CD14-positive monocyte (primary cell): ENCODE data around the gene ISLR. TPM values are rescaled to one million over a fixed set of nuclear protein-coding genes. Genes with fewer than 3 reads are reported as not detected.

Experiments
- DNase-seq, 3 donors: peaks; one replicate each; pipeline ENCODE4 v3.0.0-alpha.2; 2011 to 2022
- H2AFZ ChIP-seq: 2 replicates; pipeline ENCODE4 v1.6.0; 2012; ENCODE audit warnings: mild to moderate bottlenecking, low read depth, low read length, inconsistent platforms; ENCODE audit not compliant: insufficient read depth, poor library complexity, severe bottlenecking
- H3K27ac ChIP-seq, 2 donors: 1 replicate in 1 of 2; 2 replicates in 1 of 2; pipeline ENCODE4 v1.5.1; 2012 to 2013; ENCODE audit warnings: low read length in 2 of 2, control low read depth in 1 of 2, inconsistent platforms in 1 of 2, low read depth in 1 of 2, mild to moderate bottlenecking in 1 of 2
- H3K27me3 ChIP-seq, 2 donors: one replicate each; pipeline versions ENCODE4 v1.6.0 to v1.6.1; 2011 to 2013; ENCODE audit warnings: low read length in 2 of 2; ENCODE audit not compliant: control insufficient read depth in 2 of 2, insufficient read depth in 2 of 2
- H3K36me3 ChIP-seq, 2 donors: replicated peaks in 1 of 2; 1 replicate in 1 of 2; 2 replicates in 1 of 2; pipeline versions ENCODE4 v1.5.1 to v1.6.1; 2012 to 2013; ENCODE audit warnings: low read length in 2 of 2, control low read depth in 1 of 2, inconsistent platforms in 1 of 2, mild to moderate bottlenecking in 1 of 2; ENCODE audit not compliant: insufficient read depth in 2 of 2, control insufficient read depth in 1 of 2
- H3K4me1 ChIP-seq, 2 donors: 1 replicate in 1 of 2; 2 replicates in 1 of 2; pipeline versions ENCODE4 v1.5.1 to v1.6.1; 2012 to 2013; ENCODE audit warnings: low read length in 2 of 2, control low read depth in 1 of 2, inconsistent platforms in 1 of 2, mild to moderate bottlenecking in 1 of 2, moderate library complexity in 1 of 2; ENCODE audit not compliant: insufficient read depth in 2 of 2, control insufficient read depth in 1 of 2
- H3K4me2 ChIP-seq: replicated peaks from 2 replicates; pipeline ENCODE3; 2012; ENCODE audit warnings: low read length, moderate library complexity, mild to moderate bottlenecking; ENCODE audit not compliant: poor library complexity, severe bottlenecking; ENCODE audit errors: extremely low read depth
- H3K4me3 ChIP-seq, 3 experiments: fragments of 200-600 bp in 1 of 3; sonication (generic) in 1 of 3; replicated peaks in 1 of 3; 1 replicate in 2 of 3; 2 replicates in 1 of 3; pipeline ENCODE4 v1.5.1; 2011 to 2013; ENCODE audit warnings: low read length in 3 of 3, mild to moderate bottlenecking in 3 of 3, control low read depth in 2 of 3, low read depth in 2 of 3, inconsistent platforms in 1 of 3, moderate library complexity in 1 of 3
- H3K79me2 ChIP-seq: 2 replicates; pipeline ENCODE4 v1.6.0; 2012; ENCODE audit warnings: mild to moderate bottlenecking, control low read depth, inconsistent platforms, low read length, moderate library complexity; ENCODE audit not compliant: insufficient read depth
- H3K9ac ChIP-seq: 2 replicates; pipeline ENCODE4 v1.6.0; 2017; ENCODE audit warnings: low read length, mild to moderate bottlenecking; ENCODE audit not compliant: insufficient read depth, poor library complexity, severe bottlenecking
- H3K9me3 ChIP-seq, 2 donors: replicated peaks in 1 of 2; 1 replicate in 1 of 2; 2 replicates in 1 of 2; pipeline versions ENCODE4 v1.5.1 to v1.6.1; 2012 to 2013; ENCODE audit warnings: low read length in 2 of 2, control low read depth in 1 of 2; ENCODE audit not compliant: control insufficient read depth in 1 of 2, insufficient read depth in 1 of 2
- H4K20me1 ChIP-seq: 2 replicates; pipeline ENCODE4 v1.6.0; 2012; ENCODE audit warnings: mild to moderate bottlenecking, low read length, control low read depth, moderate library complexity; ENCODE audit not compliant: insufficient read depth
- H3K27ac Mint-ChIP-seq, 7 donors: one replicate each; pipeline ENCODE4 v1.8.0; 2020; ENCODE audit warnings: mild to moderate bottlenecking in 7 of 7, mixed read lengths in 7 of 7, moderate library complexity in 6 of 7, inconsistent platforms in 2 of 7
- H3K27me3 Mint-ChIP-seq, 3 donors: one replicate each; pipeline ENCODE4 v1.8.0; 2021 to 2022; ENCODE audit warnings: low read depth in 3 of 3, mild to moderate bottlenecking in 3 of 3, mixed read lengths in 3 of 3, moderate library complexity in 3 of 3, inconsistent platforms in 1 of 3
- H3K36me3 Mint-ChIP-seq, 2 donors: one replicate each; pipeline ENCODE4 v1.8.0; 2020; ENCODE audit warnings: mixed read lengths in 2 of 2, inconsistent platforms in 1 of 2, mild to moderate bottlenecking in 1 of 2
- H3K4me1 Mint-ChIP-seq: one replicate; pipeline ENCODE4 v1.8.0; 2020; ENCODE audit warnings: mild to moderate bottlenecking, mixed read lengths
- H3K4me3 Mint-ChIP-seq, 2 donors: one replicate each; pipeline ENCODE4 v1.8.0; 2020; ENCODE audit warnings: mild to moderate bottlenecking in 2 of 2, mixed read lengths in 2 of 2, moderate library complexity in 1 of 2
- H3K9me3 Mint-ChIP-seq, 7 donors: one replicate each; pipeline ENCODE4 v1.8.0; 2020 to 2022; ENCODE audit warnings: mixed read lengths in 7 of 7, mild to moderate bottlenecking in 6 of 7, moderate library complexity in 6 of 7, inconsistent platforms in 2 of 7
- WGBS: methylation state at CpG from one replicate; pipeline ENCODE4 v1.1.5; 2013; ENCODE audit warnings: missing lambda C conversion rate; ENCODE audit not compliant: insufficient coverage; 5-methylcytosine and 5-hydroxymethylcytosine counted together
- intact Hi-C, 2 donors: fragments of 100-400 bp; cut with micrococcal nuclease; formaldehyde crosslinking; loops; one replicate each; pipeline versions ENCODE4 v1.15.0 to v1.15.1; 2023
- polyA plus RNA-seq, 3 donors: library from polyadenylated mRNA; depleted of rRNA in 1 of 3; unstranded in 2 of 3; stranded (reverse) in 1 of 3; fragments of 300-500 nt in 2 of 3; fragments of >200 nt in 1 of 3; fragmentation: Illumina TruSeq in 2 of 3; gene quantifications; 1 replicate in 2 of 3; 2 replicates in 1 of 3; pipeline ENCODE4 v1.2.3, GENCODE V29; 2012 to 2021
- TF ChIP-seq, protein P1 (sequence below): fragments of 200-600 bp; IDR thresholded peaks from one replicate; pipeline ENCODE4 v1.8.0; 2022; ENCODE audit warnings: antibody characterized with exemption, mild to moderate bottlenecking

The ISLR gene
- polyA plus RNA-seq, 3 donors = not detected

DNA sequence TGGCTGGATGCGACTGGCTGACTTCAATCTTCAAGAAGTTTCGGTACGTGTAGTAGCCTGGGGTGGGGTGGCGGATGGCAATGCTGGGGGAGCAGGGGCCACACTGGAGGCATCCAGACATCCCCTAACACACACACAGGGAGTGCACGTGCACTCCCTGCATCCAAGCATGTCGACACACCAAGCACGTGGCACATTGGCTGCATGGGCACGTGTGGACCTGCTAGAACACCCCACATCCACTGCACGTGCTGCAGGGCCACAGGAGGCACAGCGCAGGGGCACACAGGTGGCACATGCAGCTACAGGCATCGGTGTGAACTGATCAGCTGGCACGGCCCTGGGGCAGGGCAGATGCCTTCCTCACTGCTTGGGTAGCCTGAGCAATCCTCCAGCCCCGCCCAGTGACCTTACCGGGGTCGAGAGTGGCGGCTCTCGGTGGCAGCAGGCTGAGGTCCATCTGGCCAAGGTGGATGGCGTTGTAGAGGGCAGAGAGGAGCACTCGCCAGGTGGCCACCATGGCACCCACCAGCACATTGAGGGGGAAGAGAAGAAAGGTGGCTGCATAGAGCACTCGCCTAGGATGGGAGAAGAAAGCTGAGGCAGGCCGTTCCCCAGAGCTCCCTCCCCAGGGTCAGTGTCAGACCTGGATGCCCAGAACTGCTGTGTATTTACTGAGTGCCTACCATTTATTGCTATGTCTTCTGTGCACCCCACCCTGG lies 7.5 kb downstream of the ISLR start:
- Histone ChIP-seq H2AFZ (no peak overlapping the region), H3K36me3 (no peaks in the 10 kb centered on the region), H4K20me1 (no peaks in the 10 kb centered on the region), H3K9ac (no peak overlapping the region), H3K4me1 (no peaks in the 10 kb centered on the region), H3K27ac (no peak overlapping the region), H3K79me2 (no peaks in the 10 kb centered on the region), H3K9me3 (no peaks in the 10 kb centered on the region), H3K27me3 (no peaks in the 10 kb centered on the region), H3K4me3 (no peak overlapping the region), H3K4me2 (no peak overlapping the region)
- no peak overlapping the region for H3K4me3 Mint-ChIP-seq
- peaks cover 7 to 9% (median 8%) of the 10 kb centered on the region in 3 donors for H3K27me3 Mint-ChIP-seq
- H3K27ac Mint-ChIP-seq = no peak overlapping the region
- no peaks in the 10 kb centered on the region for H3K9me3 Mint-ChIP-seq
- H3K36me3 Mint-ChIP-seq = no peaks in the 10 kb centered on the region
- H3K4me1 Mint-ChIP-seq = no peaks in the 10 kb centered on the region
- WGBS = 92% methylated on average over 14 of the region's 21 CpGs
- intact Hi-C loops = no loop called here
- DNase-seq = no peak
- TF ChIP-seq, protein P1, sequence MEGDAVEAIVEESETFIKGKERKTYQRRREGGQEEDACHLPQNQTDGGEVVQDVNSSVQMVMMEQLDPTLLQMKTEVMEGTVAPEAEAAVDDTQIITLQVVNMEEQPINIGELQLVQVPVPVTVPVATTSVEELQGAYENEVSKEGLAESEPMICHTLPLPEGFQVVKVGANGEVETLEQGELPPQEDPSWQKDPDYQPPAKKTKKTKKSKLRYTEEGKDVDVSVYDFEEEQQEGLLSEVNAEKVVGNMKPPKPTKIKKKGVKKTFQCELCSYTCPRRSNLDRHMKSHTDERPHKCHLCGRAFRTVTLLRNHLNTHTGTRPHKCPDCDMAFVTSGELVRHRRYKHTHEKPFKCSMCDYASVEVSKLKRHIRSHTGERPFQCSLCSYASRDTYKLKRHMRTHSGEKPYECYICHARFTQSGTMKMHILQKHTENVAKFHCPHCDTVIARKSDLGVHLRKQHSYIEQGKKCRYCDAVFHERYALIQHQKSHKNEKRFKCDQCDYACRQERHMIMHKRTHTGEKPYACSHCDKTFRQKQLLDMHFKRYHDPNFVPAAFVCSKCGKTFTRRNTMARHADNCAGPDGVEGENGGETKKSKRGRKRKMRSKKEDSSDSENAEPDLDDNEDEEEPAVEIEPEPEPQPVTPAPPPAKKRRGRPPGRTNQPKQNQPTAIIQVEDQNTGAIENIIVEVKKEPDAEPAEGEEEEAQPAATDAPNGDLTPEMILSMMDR = no peak

DNA sequence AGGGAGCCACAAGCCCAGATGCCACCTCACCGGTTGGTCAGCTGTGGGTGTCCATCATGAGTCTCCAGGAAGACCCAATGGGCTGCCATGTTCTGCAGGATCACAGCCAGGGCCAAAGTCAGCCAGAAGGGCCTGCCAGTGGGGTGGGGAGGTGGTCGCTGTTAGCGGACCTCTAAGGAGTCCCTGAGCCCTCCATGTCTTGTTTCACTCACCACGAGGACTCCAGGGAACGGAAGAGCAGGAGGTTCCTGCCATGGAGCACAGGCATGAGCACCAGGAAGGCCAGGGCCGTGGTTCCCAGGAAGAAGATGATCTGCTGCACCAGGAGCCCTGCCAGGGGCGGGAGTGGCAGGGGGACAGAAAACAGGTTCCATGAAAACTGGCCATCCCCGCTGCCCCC lies 8.6 kb downstream of the ISLR start:
- Mint-ChIP-seq H3K36me3 (no peaks in the 10 kb centered on the region), H3K4me1 (no peaks in the 10 kb centered on the region), H3K27me3 (peaks cover 4 to 6% (median 5%) of the 10 kb centered on the region in 3 donors), H3K9me3 (no peaks in the 10 kb centered on the region), H3K4me3 (no peak overlapping the region), H3K27ac (no peak overlapping the region)
- Histone ChIP-seq H3K9ac (no peak overlapping the region), H3K79me2 (no peaks in the 10 kb centered on the region), H3K4me3 (no peak overlapping the region), H3K27ac (no peak overlapping the region), H3K36me3 (no peaks in the 10 kb centered on the region), H3K27me3 (no peaks in the 10 kb centered on the region), H3K9me3 (no peaks in the 10 kb centered on the region), H4K20me1 (no peaks in the 10 kb centered on the region), H2AFZ (no peak overlapping the region), H3K4me2 (no peak overlapping the region), H3K4me1 (no peaks in the 10 kb centered on the region)
- WGBS = 92% methylated on average over 6 of the region's 8 CpGs
- TF ChIP-seq, protein P1 = no peak
- intact Hi-C loops = no loop called here
- DNase-seq = no peak
